ENCODE results near the gene APOE.

APOE gene

DNA sequence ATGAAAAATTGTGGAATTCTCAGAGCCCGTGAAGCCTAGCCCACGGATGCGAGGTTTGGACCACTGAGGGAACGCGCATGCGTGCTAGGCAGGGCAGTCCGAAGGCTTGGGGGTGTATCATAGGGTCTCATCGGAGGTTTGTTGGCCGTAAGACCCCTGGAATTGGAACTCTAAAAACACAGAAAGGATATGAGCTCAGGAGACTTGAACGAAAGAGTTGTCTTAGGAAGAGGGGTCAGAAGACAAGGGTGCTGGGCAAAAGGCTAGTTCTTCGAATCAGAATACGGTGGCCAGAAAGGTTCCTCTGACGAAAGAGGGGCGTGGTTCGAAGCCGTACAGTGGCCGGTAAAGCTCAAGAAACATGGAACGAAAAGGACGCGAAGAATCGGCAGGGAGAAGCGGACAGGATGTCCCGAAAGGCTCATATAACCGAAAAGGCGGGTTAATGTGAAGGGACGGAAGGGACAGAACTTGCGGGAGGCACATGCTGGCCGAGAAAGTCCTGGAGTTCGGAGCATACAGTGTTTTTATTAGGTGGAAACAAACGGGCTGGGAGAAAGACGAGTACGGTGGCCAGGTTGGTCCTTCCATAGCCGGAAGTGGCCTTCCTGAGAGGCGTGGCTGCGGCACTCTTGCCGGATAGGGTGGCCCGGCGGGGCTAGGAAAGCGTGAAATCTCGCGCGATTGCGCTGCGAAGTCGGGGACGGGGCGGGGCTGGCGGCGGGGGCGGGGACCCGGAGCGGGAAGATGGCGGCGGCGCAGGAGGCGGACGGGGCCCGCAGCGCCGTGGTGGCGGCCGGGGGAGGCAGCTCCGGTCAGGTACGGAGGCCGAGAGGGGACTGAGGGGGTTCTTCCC is 49.3 kb downstream of the APOE start, which contains the start of gene CLPTM1:
TSS of gene CLPTM1 (plus strand) at position 732 of the 856 bp plus-strand sequence. CDS start at position 748, 16 bp downstream.
- DNase-seq = peak; percentile 85

DNA sequence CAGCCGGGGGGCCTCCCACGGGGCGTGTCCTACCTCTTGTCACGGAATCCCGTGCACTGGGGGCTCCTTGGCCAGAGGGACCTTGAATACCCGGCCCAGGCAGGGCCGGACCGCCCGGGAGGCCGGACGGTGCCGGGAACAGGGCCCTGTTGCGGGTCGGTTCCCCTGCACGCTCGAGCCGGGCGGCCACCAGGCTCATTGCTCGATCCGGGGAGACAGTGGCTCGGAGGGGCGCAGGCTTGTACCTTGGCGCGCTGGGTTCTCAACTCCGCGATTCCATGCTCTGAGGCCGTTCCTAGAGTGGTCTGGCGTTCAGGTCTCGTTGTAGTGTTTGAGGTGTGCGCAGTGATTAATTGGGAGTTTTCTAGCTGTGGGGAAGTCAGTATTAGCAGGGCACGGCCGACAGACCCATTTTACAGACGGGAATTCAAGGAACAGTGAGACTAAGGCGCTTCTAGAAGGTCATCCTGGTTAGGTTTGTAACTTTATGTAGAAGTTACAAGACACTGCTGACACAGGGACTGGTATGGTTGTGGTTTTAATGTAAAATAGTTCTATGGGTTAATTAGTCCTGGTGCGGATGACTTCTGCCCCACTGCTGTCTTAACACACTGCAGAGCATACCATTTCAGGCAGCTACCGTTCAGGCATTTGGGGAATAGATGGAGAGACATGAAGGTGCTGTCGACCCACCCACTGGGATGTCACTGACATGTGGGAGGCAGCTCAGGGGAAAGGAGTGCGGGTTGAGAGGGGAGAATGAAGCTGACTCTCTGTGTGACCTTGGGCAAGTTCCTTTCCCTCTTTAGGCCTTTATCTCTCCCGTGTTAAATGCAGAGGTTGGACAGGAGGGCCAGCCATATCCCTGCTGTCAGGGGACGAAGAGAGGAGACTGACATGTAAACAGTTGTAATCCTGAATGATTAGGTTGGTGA is 50.2 kb downstream of the APOE start:
- no peak for DNase-seq

DNA sequence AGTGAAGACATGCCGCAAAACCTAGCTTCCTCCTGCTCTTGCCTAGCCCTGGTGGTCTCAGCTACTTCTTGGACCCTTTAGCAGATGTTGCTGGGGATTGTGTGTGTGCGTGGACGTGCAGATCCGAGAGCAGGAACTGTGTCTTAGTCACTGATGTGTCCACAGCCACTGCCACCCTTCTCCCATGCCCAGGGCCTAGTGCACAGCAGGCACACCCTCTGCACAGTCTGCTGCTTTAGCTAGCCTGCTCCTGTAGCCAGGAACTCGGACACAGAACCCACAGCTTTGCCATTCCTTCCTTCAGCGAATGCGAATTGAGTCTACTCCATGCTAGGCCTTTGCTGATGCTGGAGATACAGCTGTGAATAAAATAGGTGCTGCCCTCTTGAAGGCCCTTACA is 51.9 kb downstream of the APOE start:
- no peak for DNase-seq

DNA sequence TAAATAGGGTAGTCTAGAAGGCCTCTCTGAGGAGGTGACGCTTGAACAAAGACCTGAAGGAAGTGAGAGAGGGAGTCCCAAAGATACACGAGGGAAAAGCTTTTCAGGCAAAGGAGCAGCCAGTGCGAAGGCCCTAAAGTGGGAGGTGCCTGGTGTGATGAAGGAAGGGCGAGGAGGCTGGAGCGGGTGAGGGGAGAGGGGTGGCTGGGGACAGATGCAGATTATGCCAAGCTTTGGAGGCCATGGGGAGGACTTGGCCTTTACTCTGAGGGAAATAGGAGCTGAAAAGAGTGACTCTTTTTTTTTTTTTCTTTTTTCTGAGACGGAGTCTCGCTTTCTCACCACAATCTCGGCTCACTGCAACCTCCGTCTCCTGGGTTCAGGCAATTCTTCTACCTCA is 52.5 kb downstream of the APOE start:
- DNase-seq = no peak
